Activated T-helper 2 cell treated with anti-CD3 and anti-CD28 coated beads, Interferon-gamma antibody, Interleukin-2, Interleukin-4, amounts not matched to agents 10 μg/mL and 5 μg/mL and 100 μg/mL, durations not matched to agents 14 hours and 24 hours and 36 hours (primary cell): Measurements from ENCODE around the gene HOXB5. TPM values are rescaled to one million over a fixed set of nuclear protein-coding genes. Genes with fewer than 3 reads are reported as not detected.

Experiments
- DNase-seq: peaks from one replicate; pipeline ENCODE4 v3.0.0; 2021; ENCODE audit warnings: low spot score
- H3K27ac Mint-ChIP-seq: one replicate; pipeline ENCODE4 v1.8.0; 2021; ENCODE audit warnings: mixed read lengths
- H3K27me3 Mint-ChIP-seq: one replicate; pipeline ENCODE4 v1.8.0; 2021; ENCODE audit warnings: low read depth, mixed read lengths
- H3K36me3 Mint-ChIP-seq: one replicate; pipeline ENCODE4 v1.8.0; 2021; ENCODE audit warnings: low read depth, mixed read lengths
- H3K4me1 Mint-ChIP-seq: one replicate; pipeline ENCODE4 v1.8.0; 2021; ENCODE audit warnings: low read depth, mixed read lengths
- H3K4me3 Mint-ChIP-seq: one replicate; pipeline ENCODE4 v1.8.0; 2021; ENCODE audit warnings: low read depth, mild to moderate bottlenecking, moderate library complexity, mixed read lengths
- H3K9me3 Mint-ChIP-seq: one replicate; pipeline ENCODE4 v1.8.0; 2021; ENCODE audit warnings: mixed read lengths
- intact Hi-C: fragments of 100-400 bp; cut with micrococcal nuclease; formaldehyde crosslinking; loops from one replicate; pipeline ENCODE4 v1.15.1; 2023
- total RNA-seq: library from RNA; stranded (reverse); gene quantifications from 2 replicates; pipeline ENCODE4 v1.2.3, GENCODE V29; 2022

The HOXB5 gene
- total RNA-seq, 1 donor from 2014 or later: not detected

- Mint-ChIP-seq H3K36me3 (no peaks in the 10 kb centered on the region), H3K4me3 (peak overlapping the region; percentile 84), H3K27ac (no peak overlapping the region), H3K27me3 (peaks cover 77% of the 10 kb centered on the region), H3K4me1 (peaks cover 25% of the 10 kb centered on the region), H3K9me3 (no peaks in the 10 kb centered on the region)
- intact Hi-C loops: loop anchor here (5.0 to 10.0 kb wide), 3 partner anchors 37 to 1355 kb away; partner anchors contain the start of genes DLX4 and IGF2BP1
- DNase-seq: no peak
These were observed 16.2 kb upstream of the HOXB5 start for GRCh38 chr17:48609759-48610281.

GRCh38 chr17:48609033-48609432 lies 15.5 kb upstream of the HOXB5 start:
- H3K4me3 Mint-ChIP-seq: peak overlapping the region; percentile 23
- peaks cover 78% of the 10 kb centered on the region for H3K27me3 Mint-ChIP-seq
- H3K36me3 Mint-ChIP-seq: no peaks in the 10 kb centered on the region
- H3K27ac Mint-ChIP-seq: no peak overlapping the region
- DNase-seq: no peak
- intact Hi-C loops: no loop called here
- H3K9me3 Mint-ChIP-seq: no peaks in the 10 kb centered on the region
- peaks cover 24% of the 10 kb centered on the region for H3K4me1 Mint-ChIP-seq

GRCh38 chr17:48608494-48608834 lies 14.9 kb upstream of the HOXB5 start:
- Mint-ChIP-seq H3K4me1 (peaks cover 20% of the 10 kb centered on the region), H3K9me3 (no peaks in the 10 kb centered on the region), H3K27me3 (peaks cover 78% of the 10 kb centered on the region), H3K36me3 (no peaks in the 10 kb centered on the region), H3K4me3 (no peak overlapping the region), H3K27ac (no peak overlapping the region)
- no peak for DNase-seq
- intact Hi-C loops: no loop called here

- intact Hi-C loops: no loop called here
- Mint-ChIP-seq H3K27me3 (peaks cover 83% of the 10 kb centered on the region), H3K4me1 (peaks cover 16% of the 10 kb centered on the region), H3K9me3 (no peaks in the 10 kb centered on the region), H3K27ac (no peak overlapping the region), H3K36me3 (no peaks in the 10 kb centered on the region), H3K4me3 (no peak overlapping the region)
- no peak for DNase-seq
These were observed 13.5 kb upstream of the HOXB5 start for GRCh38 chr17:48606892-48607614.

GRCh38 chr17:48605991-48606891 lies 12.7 kb upstream of the HOXB5 start:
- DNase-seq: no peak
- peaks cover 85% of the 10 kb centered on the region for H3K27me3 Mint-ChIP-seq
- intact Hi-C loops: no loop called here
- H3K4me3 Mint-ChIP-seq: no peak overlapping the region
- no peaks in the 10 kb centered on the region for H3K36me3 Mint-ChIP-seq
- peaks cover 14% of the 10 kb centered on the region for H3K4me1 Mint-ChIP-seq
- H3K9me3 Mint-ChIP-seq: no peaks in the 10 kb centered on the region
- H3K27ac Mint-ChIP-seq: no peak overlapping the region

GRCh38 chr17:48605409-48605919 lies 11.9 kb upstream of the HOXB5 start:
- Mint-ChIP-seq H3K9me3 (no peaks in the 10 kb centered on the region), H3K36me3 (no peaks in the 10 kb centered on the region), H3K4me1 (peaks cover 7% of the 10 kb centered on the region), H3K27me3 (peaks cover 86% of the 10 kb centered on the region), H3K4me3 (no peak overlapping the region), H3K27ac (no peak overlapping the region)
- DNase-seq: no peak
- intact Hi-C loops: no loop called here

- no peak for DNase-seq
- intact Hi-C loops: no loop called here
- Mint-ChIP-seq H3K27ac (no peak within 1 kb of the TSS), H3K36me3 (no peaks in the 10 kb centered on the region), H3K4me3 (no peak within 1 kb of the TSS), H3K9me3 (no peaks in the 10 kb centered on the region), H3K4me1 (peaks cover 7% of the 10 kb centered on the region), H3K27me3 (peaks cover 90% of the 10 kb centered on the region)
These were observed 11.3 kb upstream of the HOXB5 start, which contains the start of gene HOXB6 for GRCh38 chr17:48604770-48605329. TSS of gene HOXB6 (minus strand) at chr17:48604986. CDS start at chr17:48598150, 6,836 bp downstream.

- intact Hi-C loops: no loop called here
- Mint-ChIP-seq H3K36me3 (no peaks in the 10 kb centered on the region), H3K4me1 (peaks cover 7% of the 10 kb centered on the region), H3K27me3 (peaks cover 90% of the 10 kb centered on the region), H3K27ac (no peak overlapping the region), H3K4me3 (no peak overlapping the region), H3K9me3 (no peaks in the 10 kb centered on the region)
- DNase-seq: no peak
These were observed 10.6 kb upstream of the HOXB5 start for GRCh38 chr17:48603959-48604769.

- H3K4me3 Mint-ChIP-seq: no peak overlapping the region
- no peaks in the 10 kb centered on the region for H3K9me3 Mint-ChIP-seq
- intact Hi-C loops: no loop called here
- H3K36me3 Mint-ChIP-seq: no peaks in the 10 kb centered on the region
- no peak overlapping the region for H3K27ac Mint-ChIP-seq
- no peak for DNase-seq
- H3K4me1 Mint-ChIP-seq: peaks cover 21% of the 10 kb centered on the region
- peaks cover 94% of the 10 kb centered on the region for H3K27me3 Mint-ChIP-seq
These were observed 8.2 kb upstream of the HOXB5 start for GRCh38 chr17:48601539-48602425.

GRCh38 chr17:48601207-48601538 lies 7.6 kb upstream of the HOXB5 start:
- Mint-ChIP-seq H3K27me3 (peaks cover 95% of the 10 kb centered on the region), H3K4me1 (peaks cover 27% of the 10 kb centered on the region), H3K36me3 (peaks cover 3% of the 10 kb centered on the region), H3K9me3 (no peaks in the 10 kb centered on the region), H3K27ac (no peak overlapping the region), H3K4me3 (no peak overlapping the region)
- no peak for DNase-seq
- intact Hi-C loops: no loop called here

GRCh38 chr17:48600244-48601098 lies 6.9 kb upstream of the HOXB5 start:
- DNase-seq: no peak
- Mint-ChIP-seq H3K27ac (no peak overlapping the region), H3K4me1 (peaks cover 27% of the 10 kb centered on the region), H3K9me3 (no peaks in the 10 kb centered on the region), H3K27me3 (peaks cover 97% of the 10 kb centered on the region), H3K36me3 (peaks cover 3% of the 10 kb centered on the region), H3K4me3 (no peak overlapping the region)
- intact Hi-C loops: no loop called here
